SK-N-MC (cell line): ENCODE measurements around the gene ZFYVE16.

ENCODE experiments used
- DNase-seq: peaks from one replicate; pipeline ENCODE4 v3.0.0-alpha.2; 2011; ENCODE audit warnings: low read depth, low spot score
- H3K27ac ChIP-seq: fragments of 200-600 bp; sonication (generic); 2 replicates; pipeline ENCODE4 v1.5.1; 2016; ENCODE audit warnings: mixed run types
- H3K36me3 ChIP-seq: fragments of 200-600 bp; sonication (generic); 2 replicates; pipeline ENCODE4 v1.6.1; 2017; ENCODE audit warnings: antibody characterized with exemption, low read length, mixed read lengths; ENCODE audit not compliant: insufficient read depth
- H3K4me3 ChIP-seq: fragments of 200-600 bp; sonication (generic); 2 replicates; pipeline ENCODE4 v1.5.1; 2016
- H3K9ac ChIP-seq: fragments of 200-600 bp; sonication (generic); 2 replicates; pipeline ENCODE4 v1.8.0; 2017; ENCODE audit warnings: mixed run types, mixed read lengths; ENCODE audit not compliant: insufficient read length
- H3K9me3 ChIP-seq: fragments of 200-600 bp; sonication (generic); 2 replicates; pipeline ENCODE4 v1.6.1; 2017; ENCODE audit warnings: low read depth, mild to moderate bottlenecking, antibody characterized with exemption, low read length, moderate library complexity, mixed read lengths
- EZH2 ChIP-seq: fragments of 200-600 bp; sonication (generic); IDR thresholded peaks from one replicate; pipeline ENCODE4 v1.6.1; 2017; ENCODE audit warnings: antibody characterized with exemption
- FOXP2 ChIP-seq: optimal IDR thresholded peaks from 2 replicates; pipeline ENCODE3; 2011; ENCODE audit warnings: mild to moderate bottlenecking, moderate library complexity; ENCODE audit not compliant: insufficient read depth; ENCODE audit errors: extremely low read length, control extremely low read depth
- POLR2AphosphoS5 ChIP-seq: IDR thresholded peaks from 2 replicates; pipeline ENCODE4 v1.6.1; 2012; ENCODE audit warnings: mild to moderate bottlenecking, low read depth, low read length, borderline replicate concordance

The ZFYVE16 gene

DNA sequence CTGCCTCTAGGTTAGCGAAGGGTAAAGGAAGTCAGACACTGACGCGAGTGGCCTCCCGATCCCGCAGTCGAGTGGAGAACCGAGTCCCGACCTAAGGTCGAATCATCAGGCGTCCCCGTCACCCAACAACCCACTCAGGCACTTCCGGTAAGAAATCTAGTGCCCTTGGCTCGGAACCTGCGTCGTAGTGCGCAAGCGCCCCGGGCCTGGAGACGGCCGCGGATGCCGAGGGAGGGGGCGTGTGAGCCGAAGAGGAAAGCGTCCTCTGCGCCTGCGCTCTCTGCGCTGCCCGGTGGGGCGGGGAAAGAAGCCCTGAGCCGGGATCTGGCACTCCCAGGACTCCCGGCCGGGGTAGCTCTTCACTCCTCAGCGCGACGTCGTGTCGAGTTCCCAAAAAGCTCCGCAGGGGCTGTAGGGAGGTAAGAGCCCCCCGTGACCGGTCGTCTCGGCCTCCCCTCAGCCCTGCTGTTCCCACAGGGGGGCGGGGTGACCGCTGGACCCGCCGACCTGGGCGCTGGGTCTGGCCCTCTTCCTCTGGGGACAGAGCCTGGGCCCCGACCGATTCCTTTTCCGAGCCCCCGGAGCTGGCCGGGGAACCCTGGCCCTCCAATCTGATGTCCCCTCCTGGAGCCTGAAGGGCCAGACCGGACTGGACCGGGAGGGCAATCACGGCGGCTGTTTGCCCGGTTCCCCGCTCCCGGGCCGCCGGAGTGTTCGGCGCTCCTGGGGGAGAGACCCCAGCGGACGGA lies at the start of gene ZFYVE16:
Gene ZFYVE16, plus strand, starts transcription at position 330 of the 749 bp plus-strand sequence. CDS start 26,084 bp downstream, outside the sequence.
- TF ChIP-seq FOXP2 (no peak), POLR2AphosphoS5 (peak; percentile 97)
- peak within 1 kb of the TSS; percentile 77 for H3K4me3 ChIP-seq

DNA sequence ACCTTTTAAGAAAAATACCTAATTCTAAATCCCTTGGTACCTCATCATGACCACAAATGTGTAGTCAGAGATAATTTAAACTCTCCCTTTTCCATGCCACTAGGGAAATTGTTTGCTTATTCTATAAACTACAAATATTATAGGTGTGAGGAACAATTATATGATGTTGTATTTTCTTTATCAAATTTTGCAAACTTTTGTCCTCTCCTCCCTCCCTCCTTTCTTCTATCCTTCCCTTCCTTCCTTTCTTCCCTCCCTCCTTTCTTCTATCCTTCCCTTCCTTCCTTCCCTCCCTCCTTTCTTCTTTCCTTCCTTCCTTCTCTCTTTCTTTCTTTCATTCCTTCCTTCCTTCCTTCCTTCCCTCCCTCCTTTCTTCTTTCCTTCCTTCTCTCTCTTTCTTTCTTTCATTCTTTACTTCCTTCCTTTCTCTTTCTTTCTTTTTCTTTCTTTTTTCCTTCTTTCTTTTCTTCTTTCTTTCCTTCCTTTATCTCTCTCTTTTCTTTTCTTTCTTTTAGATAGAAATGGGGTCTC lies 46.9 kb upstream of the ZFYVE16 start:
- Histone ChIP-seq H3K4me3 (no peak overlapping the region), H3K36me3 (no peaks in the 10 kb centered on the region), H3K9me3 (no peaks in the 10 kb centered on the region), H3K9ac (no peak overlapping the region), H3K27ac (no peak overlapping the region)
- no peak for DNase-seq
- TF ChIP-seq EZH2 = no peak
- no peak for TF ChIP-seq FOXP2
- TF ChIP-seq POLR2AphosphoS5 = no peak

More for the DNA sequence above, at the start of gene ZFYVE16:
- Histone ChIP-seq H3K9me3 (no peaks in the 10 kb centered on the region), H3K36me3 (peaks cover 9% of the 10 kb centered on the region), H3K27ac (peak within 1 kb of the TSS; percentile 73; the same call in 1 of the 2 replicates), H3K9ac (peak within 1 kb of the TSS; percentile 81)
- DNase-seq = peak; percentile 85

DNA sequence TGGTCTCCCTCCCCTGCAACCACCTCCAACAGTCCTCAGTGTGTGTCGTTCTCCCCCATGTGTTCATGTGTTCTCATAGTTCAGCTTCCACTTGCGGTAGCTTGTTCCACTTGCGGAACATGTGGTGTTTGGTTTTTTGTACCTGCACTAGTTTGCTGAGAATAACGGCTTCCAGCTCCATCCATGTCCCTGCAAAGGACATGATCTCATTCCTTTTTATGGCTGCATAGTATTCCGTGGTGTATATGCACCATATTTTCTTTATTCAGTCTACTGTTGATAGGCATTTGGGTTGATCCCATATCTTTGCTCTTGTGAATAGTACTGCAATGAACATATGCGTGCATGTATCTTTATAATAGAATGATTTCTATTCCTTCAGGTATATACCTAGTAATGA lies 43.0 kb upstream of the ZFYVE16 start:
- TF ChIP-seq FOXP2 (no peak), EZH2 (no peak), POLR2AphosphoS5 (no peak)
- Histone ChIP-seq H3K9ac (no peak overlapping the region), H3K4me3 (no peak overlapping the region), H3K27ac (no peak overlapping the region), H3K9me3 (no peaks in the 10 kb centered on the region), H3K36me3 (no peaks in the 10 kb centered on the region)
- no peak for DNase-seq

DNA sequence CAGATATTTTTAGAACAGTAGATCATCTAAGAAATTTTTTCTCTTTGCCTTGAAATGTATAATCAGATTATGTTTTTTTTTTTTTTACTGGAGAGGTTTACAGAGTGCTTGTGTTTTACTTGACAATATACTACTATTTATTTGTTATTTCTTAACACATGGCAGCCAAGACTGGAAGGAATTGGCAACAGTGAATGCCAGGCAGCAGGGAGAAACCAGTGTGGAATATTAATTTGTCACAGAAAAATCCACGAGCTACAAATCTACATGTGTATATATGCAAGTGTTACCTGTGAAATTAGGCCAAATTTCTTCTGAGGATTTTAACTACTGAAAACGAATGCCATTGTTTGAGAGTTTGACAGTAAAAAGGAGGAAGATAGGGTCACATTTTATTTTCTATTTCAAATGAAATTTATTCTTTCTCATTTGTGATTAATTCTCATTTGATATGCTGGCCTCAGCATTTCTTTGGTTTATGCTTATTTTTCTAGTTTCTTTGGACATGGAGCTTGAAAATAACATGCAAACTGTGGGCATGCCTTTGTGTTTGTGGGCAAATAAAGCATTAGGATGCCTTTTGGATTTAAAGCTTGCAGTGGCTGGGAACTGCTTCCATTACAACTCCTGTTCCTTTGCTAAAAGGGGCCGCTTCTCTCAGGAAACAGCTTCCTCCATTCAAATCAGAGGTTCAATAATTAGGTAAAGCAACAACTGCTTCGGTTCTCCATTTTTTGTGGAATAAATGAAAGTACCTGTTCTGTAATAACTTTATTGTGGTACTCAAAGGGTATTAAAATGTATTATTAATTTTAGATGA lies 39.0 kb upstream of the ZFYVE16 start:
- Histone ChIP-seq H3K9me3 (no peaks in the 10 kb centered on the region), H3K4me3 (peak overlapping the region; percentile 68), H3K9ac (peak overlapping the region; percentile 60), H3K27ac (peak overlapping the region; percentile 90), H3K36me3 (no peaks in the 10 kb centered on the region)
- peak; percentile 10 for TF ChIP-seq FOXP2
- TF ChIP-seq POLR2AphosphoS5 = no peak
- TF ChIP-seq EZH2 = no peak
- DNase-seq = no peak

DNA sequence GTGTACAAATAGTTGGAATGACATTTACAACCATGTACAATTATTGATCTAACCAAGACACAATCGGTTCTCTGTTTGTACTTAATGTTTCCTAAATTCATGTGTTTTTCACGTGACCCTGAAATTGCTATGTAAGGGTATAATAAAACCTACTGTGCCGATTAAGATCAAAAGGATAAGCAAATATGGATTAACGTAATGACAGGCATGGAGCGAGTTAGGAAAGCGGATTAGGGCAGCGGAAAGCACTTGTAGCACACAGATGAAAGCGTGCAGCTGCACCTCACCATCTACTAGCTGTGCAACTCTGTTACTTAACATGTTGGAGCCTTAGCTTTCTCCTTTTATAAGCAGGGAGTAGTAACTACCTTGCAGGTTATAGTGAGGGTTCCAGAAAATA lies 38.3 kb upstream of the ZFYVE16 start:
- DNase-seq = no peak
- Histone ChIP-seq H3K9me3 (no peaks in the 10 kb centered on the region), H3K4me3 (peak overlapping the region; percentile 68), H3K36me3 (no peaks in the 10 kb centered on the region), H3K9ac (peak overlapping the region; percentile 60), H3K27ac (peak overlapping the region; percentile 90)
- TF ChIP-seq POLR2AphosphoS5 (no peak), FOXP2 (no peak), EZH2 (no peak)

DNA sequence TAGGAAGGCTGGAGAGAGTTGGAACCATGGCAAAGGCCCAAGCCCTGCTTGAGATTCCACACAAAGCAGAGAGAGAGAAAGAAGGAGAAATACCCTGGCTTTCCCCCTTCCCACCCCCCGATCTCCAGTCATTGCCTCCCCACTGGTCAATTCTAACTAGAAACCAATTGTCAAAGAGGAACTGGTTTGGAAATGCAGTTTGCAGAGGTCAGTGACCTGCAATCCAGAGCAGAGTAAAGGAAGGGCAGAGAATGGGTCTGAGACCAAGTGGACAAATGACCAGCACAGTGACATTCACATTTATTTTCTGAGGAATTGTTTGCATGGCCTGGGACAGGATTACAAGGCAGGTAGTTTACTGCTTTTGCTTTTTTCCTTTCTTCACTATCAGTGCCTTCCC lies 37.5 kb upstream of the ZFYVE16 start:
- DNase-seq = no peak
- Histone ChIP-seq H3K9me3 (no peaks in the 10 kb centered on the region), H3K9ac (no peak overlapping the region), H3K27ac (no peak overlapping the region), H3K4me3 (no peak overlapping the region), H3K36me3 (no peaks in the 10 kb centered on the region)
- no peak for TF ChIP-seq FOXP2
- no peak for TF ChIP-seq EZH2
- no peak for TF ChIP-seq POLR2AphosphoS5

DNA sequence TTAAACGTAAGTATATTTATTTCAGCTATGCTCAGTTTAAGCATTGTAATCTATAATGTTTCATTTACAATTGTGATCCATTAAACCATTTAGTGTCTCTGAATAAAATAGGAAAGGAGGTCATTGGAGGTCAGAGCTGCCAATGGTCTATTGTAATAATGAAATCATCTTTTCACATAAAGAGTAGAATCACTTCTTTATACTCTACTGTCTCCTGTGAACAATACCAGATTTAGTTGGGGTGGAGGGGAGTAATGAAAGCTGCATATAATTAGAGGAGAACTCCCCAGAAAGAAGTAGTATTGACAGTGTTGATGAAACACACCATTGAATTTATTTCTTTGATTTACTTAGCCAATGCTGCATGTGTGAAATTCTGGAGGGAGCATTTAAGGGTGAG lies 35.1 kb upstream of the ZFYVE16 start:
- Histone ChIP-seq H3K27ac (no peak overlapping the region), H3K36me3 (no peaks in the 10 kb centered on the region), H3K9ac (no peak overlapping the region), H3K9me3 (no peaks in the 10 kb centered on the region), H3K4me3 (no peak overlapping the region)
- no peak for TF ChIP-seq FOXP2
- no peak for TF ChIP-seq EZH2
- no peak for TF ChIP-seq POLR2AphosphoS5
- DNase-seq = no peak

DNA sequence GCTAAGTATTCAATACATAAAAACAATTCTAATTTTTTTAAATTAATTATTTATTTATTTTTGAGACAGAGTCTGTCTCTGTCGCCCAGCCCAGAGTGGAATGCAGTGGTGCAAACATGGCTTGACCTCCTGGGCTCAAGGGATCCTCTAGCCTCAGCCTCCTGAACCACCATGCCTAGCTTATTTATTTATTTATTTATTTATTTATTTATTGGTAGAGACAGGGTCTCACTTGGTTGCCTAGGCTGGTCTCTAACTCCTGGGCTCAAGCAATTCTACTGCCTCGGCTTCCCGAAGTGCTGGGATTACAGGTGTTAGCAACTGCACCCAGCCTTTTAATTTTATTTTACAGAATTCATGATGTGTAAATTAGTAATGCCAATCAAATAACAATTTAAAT lies 33.7 kb upstream of the ZFYVE16 start:
- no peaks in the 10 kb centered on the region for H3K36me3 ChIP-seq
- TF ChIP-seq EZH2 (no peak), POLR2AphosphoS5 (no peak), FOXP2 (no peak)
- H3K27ac ChIP-seq = no peak overlapping the region
- no peaks in the 10 kb centered on the region for H3K9me3 ChIP-seq
- DNase-seq = no peak
- no peak overlapping the region for H3K9ac ChIP-seq
- H3K4me3 ChIP-seq = no peak overlapping the region
